Esophagus squamous epithelium (tissue), 4 donors: ENCODE results near the gene TXNDC8.

Experiments
- POLR2A ChIP-seq, 4 donors: fragments of 450-650 bp; IDR thresholded peaks; one replicate each; pipeline ENCODE4 v1.6.1; 2017; ENCODE audit warnings: antibody characterized with exemption in 4 of 4, mild to moderate bottlenecking in 4 of 4, moderate library complexity in 3 of 4
- TF ChIP-seq, protein P1 (sequence below), 6 experiments: fragments of 450-650 bp in 4 of 6; fragments of 200-600 bp in 2 of 6; sonication (generic) in 2 of 6; IDR thresholded peaks; one replicate each; pipeline ENCODE4 v1.5.1; 2016 to 2019; ENCODE audit warnings: antibody characterized with exemption in 6 of 6, mild to moderate bottlenecking in 4 of 6, moderate library complexity in 4 of 6

- TF ChIP-seq, protein P1, sequence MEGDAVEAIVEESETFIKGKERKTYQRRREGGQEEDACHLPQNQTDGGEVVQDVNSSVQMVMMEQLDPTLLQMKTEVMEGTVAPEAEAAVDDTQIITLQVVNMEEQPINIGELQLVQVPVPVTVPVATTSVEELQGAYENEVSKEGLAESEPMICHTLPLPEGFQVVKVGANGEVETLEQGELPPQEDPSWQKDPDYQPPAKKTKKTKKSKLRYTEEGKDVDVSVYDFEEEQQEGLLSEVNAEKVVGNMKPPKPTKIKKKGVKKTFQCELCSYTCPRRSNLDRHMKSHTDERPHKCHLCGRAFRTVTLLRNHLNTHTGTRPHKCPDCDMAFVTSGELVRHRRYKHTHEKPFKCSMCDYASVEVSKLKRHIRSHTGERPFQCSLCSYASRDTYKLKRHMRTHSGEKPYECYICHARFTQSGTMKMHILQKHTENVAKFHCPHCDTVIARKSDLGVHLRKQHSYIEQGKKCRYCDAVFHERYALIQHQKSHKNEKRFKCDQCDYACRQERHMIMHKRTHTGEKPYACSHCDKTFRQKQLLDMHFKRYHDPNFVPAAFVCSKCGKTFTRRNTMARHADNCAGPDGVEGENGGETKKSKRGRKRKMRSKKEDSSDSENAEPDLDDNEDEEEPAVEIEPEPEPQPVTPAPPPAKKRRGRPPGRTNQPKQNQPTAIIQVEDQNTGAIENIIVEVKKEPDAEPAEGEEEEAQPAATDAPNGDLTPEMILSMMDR (IDR thresholded peaks at IDR 0.05): no peak
- TF ChIP-seq POLR2A (IDR thresholded peaks at IDR 0.05): no peak
These were observed 50.4 kb downstream of the TXNDC8 start for GRCh38 chr9:110287289-110287680.
